DMS114 treated with DMSO at 0.1 percent for 48 hours (cell line): ENCODE results near the gene PRPF38B.
"Not testable (repeated sequence)": the region's sequence is repeated elsewhere in the genome, so short reads cannot be mapped to it uniquely, and the experiment has no call there.

Source experiments
- DNase-seq: peaks from one replicate; lab custom pipeline; 2025; ENCODE audit not compliant: unreplicated experiment; lab: John Stamatoyannopoulos, UW

Gene PRPF38B

DNA sequence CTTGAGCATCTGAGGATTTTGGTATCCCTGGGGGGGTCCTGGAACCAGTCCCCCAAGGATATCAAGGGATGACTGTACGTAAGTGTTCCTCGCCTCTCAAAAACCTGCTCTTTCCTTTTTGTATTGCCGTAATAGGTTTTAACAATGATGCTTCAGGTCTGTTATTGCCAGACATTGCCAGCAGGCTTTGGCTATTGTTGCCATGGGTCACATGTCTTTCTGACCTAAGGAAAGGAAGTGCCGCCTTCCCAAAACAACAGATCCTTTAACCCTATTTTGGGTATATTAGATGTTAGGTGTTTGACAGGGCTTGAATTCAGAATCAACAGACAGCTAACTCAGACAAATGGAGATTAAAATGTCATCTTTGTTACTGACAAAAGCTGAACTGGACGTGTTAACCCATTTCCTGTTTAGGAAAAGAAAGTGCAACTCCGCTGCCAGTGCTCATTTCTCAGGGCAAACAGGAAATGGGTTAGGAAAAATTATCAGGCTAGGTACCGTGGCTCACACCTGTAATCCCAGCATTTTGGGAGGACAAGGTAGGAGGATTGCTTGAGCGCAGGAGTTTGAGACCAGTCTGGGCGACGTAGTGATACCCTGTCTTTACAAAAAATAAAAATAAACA is 12.4 kb upstream of the PRPF38B start:
- no peak for DNase-seq

- DNase-seq = not testable (repeated sequence)
Observed at GRCh38 chr1:108681701-108682100, 10.4 kb upstream of the PRPF38B start.

GRCh38 chr1:108685529-108685928 is 6.6 kb upstream of the PRPF38B start:
- DNase-seq = no peak

- no peak for DNase-seq
Observed at GRCh38 chr1:108686614-108687313, 5.3 kb upstream of the PRPF38B start.

- DNase-seq = no peak
Observed at GRCh38 chr1:108691128-108691941, 775 bp upstream of the PRPF38B start.

- DNase-seq = peak; percentile 26
Observed at GRCh38 chr1:108692724-108693655, 880 bp downstream of the PRPF38B start.

GRCh38 chr1:108695535-108695934 is 3.4 kb downstream of the PRPF38B start:
- no peak for DNase-seq

DNA sequence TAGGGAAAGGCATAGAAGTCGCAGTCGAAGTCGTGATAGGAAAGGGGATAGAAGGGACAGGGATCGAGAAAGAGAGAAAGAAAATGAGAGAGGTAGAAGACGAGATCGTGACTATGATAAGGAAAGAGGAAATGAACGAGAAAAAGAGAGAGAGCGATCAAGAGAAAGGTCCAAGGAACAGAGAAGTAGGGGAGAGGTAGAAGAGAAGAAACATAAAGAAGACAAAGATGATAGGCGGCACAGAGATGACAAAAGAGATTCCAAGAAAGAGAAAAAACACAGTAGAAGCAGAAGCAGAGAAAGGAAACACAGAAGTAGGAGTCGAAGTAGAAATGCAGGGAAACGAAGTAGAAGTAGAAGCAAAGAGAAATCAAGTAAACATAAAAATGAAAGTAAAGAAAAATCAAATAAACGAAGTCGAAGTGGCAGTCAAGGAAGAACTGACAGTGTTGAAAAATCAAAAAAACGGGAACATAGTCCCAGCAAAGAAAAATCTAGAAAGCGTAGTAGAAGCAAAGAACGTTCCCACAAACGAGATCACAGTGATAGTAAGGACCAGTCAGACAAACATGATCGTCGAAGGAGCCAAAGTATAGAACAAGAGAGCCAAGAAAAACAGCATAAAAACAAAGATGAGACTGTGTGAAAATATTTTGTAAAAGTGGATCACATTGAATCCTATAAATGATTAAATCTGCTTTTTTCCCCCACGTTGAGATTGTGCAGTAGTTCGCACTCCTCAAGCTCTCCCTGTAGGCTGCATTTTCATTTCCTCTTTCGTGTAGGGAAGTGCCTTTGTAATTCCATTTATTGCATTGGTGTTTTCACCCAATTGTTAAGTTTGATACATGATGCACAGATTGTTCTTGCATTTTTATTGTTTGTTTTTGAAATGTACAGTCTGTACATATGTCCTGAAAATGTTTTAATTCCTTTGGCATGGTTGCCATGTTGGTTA is 7.5 kb downstream of the PRPF38B start:
- DNase-seq = no peak

- no peak for DNase-seq
Observed at GRCh38 chr1:108701176-108701849, 9.2 kb downstream of the PRPF38B start.

GRCh38 chr1:108702109-108702508 is 10.0 kb downstream of the PRPF38B start:
- not testable (repeated sequence) for DNase-seq

DNA sequence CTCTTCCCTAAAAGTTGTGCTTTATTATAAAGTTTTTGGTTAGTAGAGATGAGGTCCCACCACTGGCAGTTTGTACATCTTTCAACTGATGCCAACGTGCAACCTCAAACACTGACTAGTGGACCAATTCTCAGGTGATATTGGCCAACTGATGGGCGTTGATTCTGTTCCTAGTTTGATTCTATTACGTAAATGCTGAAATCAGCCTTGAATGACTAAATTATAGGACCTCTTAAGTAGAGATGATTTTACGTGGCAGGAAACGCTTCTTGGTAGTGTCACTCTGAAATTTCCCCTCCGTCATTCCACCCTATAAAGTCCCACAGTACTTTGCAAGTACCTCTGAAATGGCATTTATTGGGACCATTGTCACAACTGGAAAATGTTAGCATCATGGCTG is 11.8 kb downstream of the PRPF38B start:
- no peak for DNase-seq

- DNase-seq = no peak
Observed at GRCh38 chr1:108704496-108704895, 12.4 kb downstream of the PRPF38B start.

GRCh38 chr1:108706643-108707042 is 14.5 kb downstream of the PRPF38B start:
- no peak for DNase-seq

DNA sequence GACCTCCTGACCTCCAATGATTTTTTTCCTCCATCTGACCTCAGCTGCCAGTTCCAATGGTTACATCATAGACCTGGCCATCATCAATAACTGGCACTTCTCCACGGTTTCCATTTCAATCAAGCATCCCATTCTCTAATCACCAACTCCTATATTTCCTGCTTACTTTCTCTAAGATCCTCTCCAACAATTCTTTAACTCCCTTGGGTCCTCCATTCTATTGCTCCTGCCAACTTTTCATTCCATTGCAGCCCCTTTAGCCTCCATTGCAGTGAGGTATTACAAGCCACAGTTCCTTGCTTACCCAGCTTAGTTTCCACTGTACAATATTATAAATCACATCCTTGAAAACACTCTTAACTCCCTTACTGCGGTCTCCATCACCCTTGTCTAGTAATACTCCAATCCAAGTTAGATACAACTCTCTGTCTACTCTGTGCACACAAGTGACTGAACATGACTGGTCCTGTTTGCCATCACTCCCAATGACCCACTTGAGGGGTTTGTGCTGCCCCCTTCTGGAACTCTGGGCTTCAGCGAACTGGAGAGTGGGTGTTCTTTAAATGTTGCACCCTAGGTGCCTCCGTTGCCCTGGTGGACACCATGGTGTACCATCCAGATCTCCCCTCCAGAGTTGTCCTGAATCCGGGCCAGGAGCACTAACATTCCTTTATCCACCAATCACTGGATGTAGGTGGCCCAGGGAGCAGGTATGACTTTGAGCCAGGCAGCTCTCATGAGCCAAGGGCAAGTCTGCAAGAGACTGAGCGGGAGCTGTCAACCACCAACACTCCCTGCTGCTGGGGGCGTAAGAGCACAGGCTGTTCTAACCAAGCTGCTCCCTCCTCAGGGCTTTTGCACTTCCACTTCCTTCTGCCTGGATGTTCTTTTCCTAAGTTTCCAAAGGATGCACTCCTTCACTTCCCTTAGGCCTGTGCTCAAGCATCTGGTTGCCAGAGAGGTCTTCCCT is 16.9 kb downstream of the PRPF38B start:
- no peak for DNase-seq

GRCh38 chr1:108712606-108713150 is 20.6 kb downstream of the PRPF38B start, which contains the start of gene FNDC7:
Gene FNDC7 (plus strand): TSS chr1:108712908. CDS start chr1:108712934, 26 bp downstream.
- DNase-seq = no peak

DNA sequence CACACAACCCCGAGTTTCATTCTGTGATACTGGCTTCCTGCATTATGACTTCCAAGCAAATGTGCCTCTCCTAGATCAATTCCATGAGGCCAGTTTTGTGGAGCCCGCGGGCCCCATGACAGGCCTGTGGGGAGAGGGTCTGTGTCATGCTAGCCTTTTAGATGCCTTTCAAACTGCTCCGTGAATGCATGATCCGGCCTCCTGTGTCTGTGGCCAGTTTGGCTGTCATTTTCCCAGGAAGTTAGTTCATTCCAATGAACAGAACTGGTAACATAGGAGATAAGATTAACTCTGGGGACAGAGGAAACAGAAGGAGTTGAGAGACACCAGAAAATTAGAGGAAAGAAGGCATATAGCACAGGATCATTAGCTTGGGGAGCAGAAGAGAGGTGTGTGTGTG is 23.8 kb downstream of the PRPF38B start:
- no peak for DNase-seq

GRCh38 chr1:108716437-108717230 is 24.5 kb downstream of the PRPF38B start:
- DNase-seq = no peak
